HepG2 (cell line): ENCODE data around the gene ESYT3. TPM values are rescaled to one million over a fixed set of nuclear protein-coding genes. Genes with fewer than 3 reads are reported as not detected.
"Not testable (repeated sequence)": the region's sequence is repeated elsewhere in the genome, so short reads cannot be mapped to it uniquely, and the experiment has no call there.

Experiments
- ATAC-seq: fragments of 200-7000 bp; cut with Tn5 transposase; 3 replicates; pipeline ENCODE4 v1.9.1; 2020; ENCODE audit warnings: mild to moderate bottlenecking, moderate library complexity
- BruUV-seq: library from RNA; stranded (reverse); fragments of 400-500 nt; replicated peaks from 2 replicates; lab custom pipeline; 2021; lab: Mats Ljungman, UMichigan
- CTCF ChIA-PET: fragments of 300-600 bp; formaldehyde crosslinking; extraction: SDS; loops from one replicate; lab custom pipeline; 2021; ENCODE audit warnings: low total read pairs, inconsistent platforms, low intra/inter-chr PET ratio; lab: Yijun Ruan, JAX
- POLR2A ChIA-PET: fragments of 350-600 bp; sonication (Branson Sonifier 250); formaldehyde crosslinking; loops from one replicate; lab custom pipeline; 2020; ENCODE audit warnings: antibody characterized with exemption, inconsistent platforms; lab: Yijun Ruan, JAX
- DNase-seq: peaks from one replicate; pipeline ENCODE4 v3.0.0-alpha.2; 2015; ENCODE audit warnings: low spot score
- FAIRE-seq: peaks from 3 replicates; lab custom pipeline; 2011; peaks lifted over from hg19 to GRCh38; lab: Jason Lieb, UNC
- H2AFZ ChIP-seq: one replicate; pipeline ENCODE4 v1.6.1; 2011; ENCODE audit warnings: low read length, inconsistent platforms
- H3K27ac ChIP-seq: fragments of 300-600 bp; 3 replicates; pipeline ENCODE4 v1.8.0; 2011; ENCODE audit warnings: mixed run types, mild to moderate bottlenecking, mixed read lengths, low read length, inconsistent platforms; ENCODE audit not compliant: insufficient read depth; ENCODE audit errors: extremely low read length
- H3K27me3 ChIP-seq, 2 experiments: fragments of 200-600 bp in 1 of 2; 2 replicates in 1 of 2; 3 replicates in 1 of 2; pipeline versions ENCODE4 v1.6.0 to v1.8.0; 2011; ENCODE audit warnings: low read length in 2 of 2, mild to moderate bottlenecking in 2 of 2, moderate library complexity in 2 of 2, inconsistent platforms in 1 of 2; ENCODE audit not compliant: insufficient read depth in 2 of 2, control insufficient read depth in 1 of 2
- H3K36me3 ChIP-seq, 2 experiments: fragments of 200-600 bp in 1 of 2; replicated peaks in 1 of 2; 2 replicates in 1 of 2; 3 replicates in 1 of 2; pipeline versions ENCODE4 v1.5.1 to v1.8.0; 2011; ENCODE audit warnings: low read length in 2 of 2, inconsistent platforms in 1 of 2; ENCODE audit not compliant: insufficient read depth in 2 of 2, control insufficient read depth in 1 of 2
- H3K4me1 ChIP-seq: 2 replicates; pipeline ENCODE4 v1.5.1; 2012; ENCODE audit warnings: low read length, inconsistent platforms; ENCODE audit not compliant: insufficient read depth
- H3K4me2 ChIP-seq: 2 replicates; pipeline ENCODE4 v1.6.0; 2011; ENCODE audit warnings: low read depth, low read length, inconsistent platforms
- H3K4me3 ChIP-seq, 3 experiments: fragments of 200-600 bp in 1 of 3; sonication (generic), shearing (Covaris generic) in 1 of 3; replicated peaks in 1 of 3; 2 replicates each; pipeline ENCODE4 v1.5.1; 2011 to 2016; ENCODE audit warnings: low read length in 3 of 3, inconsistent platforms in 2 of 3, low read depth in 2 of 3, mild to moderate bottlenecking in 2 of 3, control low read depth in 1 of 3, mixed read lengths in 1 of 3; ENCODE audit not compliant: insufficient read depth in 1 of 3
- H3K79me2 ChIP-seq: one replicate; pipeline ENCODE4 v1.6.1; 2011; ENCODE audit warnings: low read length, inconsistent platforms; ENCODE audit not compliant: insufficient read depth
- H3K9ac ChIP-seq: 2 replicates; pipeline ENCODE4 v1.6.0; 2011; ENCODE audit warnings: mild to moderate bottlenecking, low read depth, low read length, inconsistent platforms; ENCODE audit not compliant: insufficient read depth
- H3K9me3 ChIP-seq: 2 replicates; pipeline ENCODE4 v1.5.1; 2012; ENCODE audit warnings: mild to moderate bottlenecking, low read length
- H4K20me1 ChIP-seq: 2 replicates; pipeline ENCODE4 v1.6.0; 2011; ENCODE audit warnings: inconsistent platforms, mild to moderate bottlenecking, low read length, moderate library complexity; ENCODE audit not compliant: insufficient read depth
- ZNF646 ChIP-seq: sonication (generic); formaldehyde crosslinking; IDR thresholded peaks from 2 replicates; pipeline ENCODE4 v1.9.0; 2021; ENCODE audit warnings: mild to moderate bottlenecking, missing genetic modification reagents
- WGBS: methylation state at CpG from one replicate; pipeline ENCODE4 v1.1.6; 2017; ENCODE audit warnings: low lambda C conversion rate; 5-methylcytosine and 5-hydroxymethylcytosine counted together
- in situ Hi-C: cut with HindIII; loops from 2 replicates; pipeline ENCODE4 v1.10.0; 2017; ENCODE audit warnings: low pct_unique_long_range_greater_than_20kb; ENCODE audit not compliant: extremely low pct_ligation_motif_present
- intact Hi-C: fragments of 100-400 bp; cut with micrococcal nuclease; formaldehyde crosslinking; loops from one replicate; pipeline ENCODE4 v1.10.0; 2022; ENCODE audit not compliant: unreplicated experiment
- polyA plus RNA-seq, 8 experiments: library from polyadenylated mRNA; depleted of rRNA in 3 of 8; stranded (reverse) in 7 of 8; unstranded in 1 of 8; fragments of >200 nt; fragmentation: Illumina TruSeq in 4 of 8; extraction: Trizol in 4 of 8; gene quantifications; 2 replicates each; pipeline versions ENCODE4 v1.2.1 to v1.2.3, GENCODE V29; 2011 to 2016; ENCODE audit warnings: low read depth in 4 of 8, missing spikeins in 1 of 8, mixed read lengths in 1 of 8; ENCODE audit not compliant: insufficient read depth in 1 of 8
- total RNA-seq, 5 experiments: library from RNA; depleted of rRNA; stranded (reverse); fragments of >200 nt; fragmentation: Illumina TruSeq; extraction: Trizol; gene quantifications; 2 replicates each; pipeline ENCODE4 v1.2.3, GENCODE V29; 2016; ENCODE audit warnings: low read depth in 1 of 5

ESYT3 gene
- total and polyA plus RNA-seq, 2 of the 13 experiments (the other 11 are each of a cell fraction or from before 2014, with no cell fraction given): 1.5 to 4.1 TPM

GRCh38 chr3:138426211-138426610, 8.2 kb upstream of the ESYT3 start (continued):
- TF ChIP-seq ZNF646 (CRISPR knock-in tag): no peak

DNA sequence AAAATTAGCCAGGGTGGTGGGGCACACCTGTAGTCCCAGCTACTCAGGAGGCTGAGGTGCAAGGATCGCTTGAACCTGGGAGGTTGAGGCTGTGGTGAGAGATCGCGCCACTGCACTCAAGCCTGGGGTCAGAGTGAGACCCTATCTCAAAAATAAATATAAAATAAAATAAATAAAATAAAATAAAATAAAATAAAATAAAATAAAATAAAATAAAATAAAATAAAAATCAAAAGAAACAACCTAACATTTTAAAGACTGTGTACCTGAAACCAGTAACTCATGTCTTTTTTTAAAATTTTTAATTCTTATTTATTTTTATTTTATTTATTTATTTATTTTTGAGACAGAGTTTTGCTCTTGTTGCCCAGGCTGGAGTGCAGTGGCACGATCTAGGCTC, 7.7 kb upstream of the ESYT3 start:
- H3K27ac ChIP-seq, FAIRE-seq, H3K36me3 ChIP-seq, H2AFZ ChIP-seq, H3K9ac ChIP-seq, ATAC-seq, H3K27me3 ChIP-seq, in situ Hi-C loops, CTCF ChIA-PET, BruUV-seq, H3K4me3 ChIP-seq, H3K4me2 ChIP-seq, H3K9me3 ChIP-seq, H3K4me1 ChIP-seq, H3K79me2 ChIP-seq, POLR2A ChIA-PET, H4K20me1 ChIP-seq, DNase-seq: not testable (repeated sequence)
- WGBS: 86% methylated on average over 4 of the region's 4 CpGs
- intact Hi-C loops: loop anchor here (10.0 kb wide), 1 partner anchor 242 kb away; the partner anchor contains the start of gene ARMC8
